Peyer's patch (tissue), 4 donors: ENCODE results near the gene CARF. TPM values are rescaled to one million over a fixed set of nuclear protein-coding genes. Genes with fewer than 3 reads are reported as not detected.
"Not testable (repeated sequence)": the region's sequence is repeated elsewhere in the genome, so short reads cannot be mapped to it uniquely, and the experiment has no call there.

Experiments used
- DNase-seq, 3 donors: peaks; one replicate each; pipeline ENCODE4 v3.0.0-alpha.2; 2017 to 2019
- H3K27ac ChIP-seq, 4 donors: fragments of 200-600 bp; sonication (generic); one replicate each; pipeline ENCODE4 v1.5.1; 2016 to 2019
- H3K27me3 ChIP-seq, 2 donors: fragments of 200-600 bp; sonication (generic); one replicate each; pipeline ENCODE4 v1.5.1; 2019
- H3K36me3 ChIP-seq, 3 donors: fragments of 200-600 bp; sonication (generic); one replicate each; pipeline ENCODE4 v1.5.1; 2016 to 2019
- H3K4me1 ChIP-seq, 4 donors: fragments of 200-600 bp; sonication (generic); one replicate each; pipeline ENCODE4 v1.5.1; 2016 to 2019
- H3K4me3 ChIP-seq, 4 donors: fragments of 200-600 bp; sonication (generic); 1 replicate in 3 of 4; 2 replicates in 1 of 4; pipeline ENCODE4 v1.5.1; 2016 to 2019; ENCODE audit warnings: mild to moderate bottlenecking in 1 of 4
- H3K9me3 ChIP-seq, 4 donors: fragments of 200-600 bp; sonication (generic); one replicate each; pipeline ENCODE4 v1.5.1; 2016 to 2019; ENCODE audit warnings: mild to moderate bottlenecking in 1 of 4
- POLR2A ChIP-seq, 2 donors: fragments of 450-650 bp; IDR thresholded peaks; one replicate each; pipeline ENCODE4 v1.5.1; 2017; ENCODE audit warnings: antibody characterized with exemption in 2 of 2, mild to moderate bottlenecking in 2 of 2, moderate library complexity in 2 of 2
- total RNA-seq, 4 donors: library from RNA; depleted of rRNA; stranded (reverse); fragments of >200 nt; gene quantifications; one replicate each; pipeline ENCODE4 v1.1.0, GENCODE V29; 2016
- TF ChIP-seq, protein P1 (sequence below), 6 experiments: fragments of 450-650 bp in 4 of 6; fragments of 200-600 bp in 2 of 6; sonication (generic) in 1 of 6; IDR thresholded peaks; one replicate each; pipeline ENCODE4 v1.5.1; 2017 to 2019; ENCODE audit warnings: antibody characterized with exemption in 6 of 6, mild to moderate bottlenecking in 3 of 6, moderate library complexity in 1 of 6

CARF gene
- total RNA-seq, 4 donors from 2014 or later, result 8.2 to 32.2 (median 13.2) TPM

DNA sequence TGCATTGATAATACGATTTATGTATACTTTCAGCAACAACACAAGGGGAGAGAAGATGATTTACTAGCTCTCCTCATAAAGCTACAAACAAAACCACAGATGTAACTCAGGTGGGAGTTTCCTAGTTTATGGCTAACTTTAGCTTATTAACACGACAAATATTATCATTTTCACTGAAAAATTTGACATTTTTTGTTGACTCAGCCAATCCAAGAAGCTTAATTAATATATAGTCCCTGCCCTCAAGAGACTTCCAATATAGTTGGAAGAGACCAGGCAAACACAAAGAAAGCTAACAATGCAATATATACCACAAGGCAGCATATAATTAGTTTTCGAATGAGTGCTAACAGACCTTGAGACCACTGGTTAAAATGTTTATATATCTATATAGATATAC, 1.4 kb upstream of the CARF start:
- no peaks in the 10 kb centered on the region for H3K27me3 ChIP-seq
- no peak for TF ChIP-seq POLR2A (IDR thresholded peaks at IDR 0.05)
- TF ChIP-seq, protein P1, sequence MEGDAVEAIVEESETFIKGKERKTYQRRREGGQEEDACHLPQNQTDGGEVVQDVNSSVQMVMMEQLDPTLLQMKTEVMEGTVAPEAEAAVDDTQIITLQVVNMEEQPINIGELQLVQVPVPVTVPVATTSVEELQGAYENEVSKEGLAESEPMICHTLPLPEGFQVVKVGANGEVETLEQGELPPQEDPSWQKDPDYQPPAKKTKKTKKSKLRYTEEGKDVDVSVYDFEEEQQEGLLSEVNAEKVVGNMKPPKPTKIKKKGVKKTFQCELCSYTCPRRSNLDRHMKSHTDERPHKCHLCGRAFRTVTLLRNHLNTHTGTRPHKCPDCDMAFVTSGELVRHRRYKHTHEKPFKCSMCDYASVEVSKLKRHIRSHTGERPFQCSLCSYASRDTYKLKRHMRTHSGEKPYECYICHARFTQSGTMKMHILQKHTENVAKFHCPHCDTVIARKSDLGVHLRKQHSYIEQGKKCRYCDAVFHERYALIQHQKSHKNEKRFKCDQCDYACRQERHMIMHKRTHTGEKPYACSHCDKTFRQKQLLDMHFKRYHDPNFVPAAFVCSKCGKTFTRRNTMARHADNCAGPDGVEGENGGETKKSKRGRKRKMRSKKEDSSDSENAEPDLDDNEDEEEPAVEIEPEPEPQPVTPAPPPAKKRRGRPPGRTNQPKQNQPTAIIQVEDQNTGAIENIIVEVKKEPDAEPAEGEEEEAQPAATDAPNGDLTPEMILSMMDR (IDR thresholded peaks at IDR 0.05), result no peak
- H3K4me3 ChIP-seq, result peak overlapping the region in 3 of 4 donors; percentile 69 to 83 (median 78)
- H3K36me3 ChIP-seq, result peaks cover 0 to 12% (median 0%) of the 10 kb centered on the region in 3 donors
- no peak overlapping the region for H3K27ac ChIP-seq
- H3K9me3 ChIP-seq, result no peaks in the 10 kb centered on the region
- no peak for DNase-seq
- peaks cover 0 to 13% (median 0%) of the 10 kb centered on the region in 4 donors for H3K4me1 ChIP-seq

DNA sequence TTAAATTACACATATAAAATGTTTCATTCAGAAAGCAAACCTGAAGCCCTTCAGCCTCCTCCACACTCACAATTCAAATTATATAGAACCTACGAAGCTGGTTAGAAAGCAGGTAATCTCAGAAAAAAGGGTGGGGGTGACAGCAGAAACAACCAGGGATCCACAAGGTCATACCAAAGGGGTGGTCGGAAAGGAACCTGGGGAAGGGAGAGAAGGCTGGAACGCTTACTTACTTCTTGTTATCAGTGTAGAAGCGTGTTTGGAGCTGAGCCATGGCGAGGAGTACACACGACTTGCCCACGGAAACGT, 918 bp upstream of the CARF start:
- Histone ChIP-seq H3K4me3 (peak overlapping the region; percentile 52 to 83 (median 74)), H3K27me3 (no peaks in the 10 kb centered on the region), H3K36me3 (peaks cover 0 to 8% (median 0%) of the 10 kb centered on the region in 3 donors), H3K9me3 (no peaks in the 10 kb centered on the region), H3K27ac (peak overlapping the region; percentile 66 to 88 (median 74)), H3K4me1 (peaks cover 0 to 13% (median 0%) of the 10 kb centered on the region in 4 donors)
- TF ChIP-seq, protein P1 (IDR thresholded peaks at IDR 0.05), result no peak
- no peak for TF ChIP-seq POLR2A (IDR thresholded peaks at IDR 0.05)
- DNase-seq, result no peak

DNA sequence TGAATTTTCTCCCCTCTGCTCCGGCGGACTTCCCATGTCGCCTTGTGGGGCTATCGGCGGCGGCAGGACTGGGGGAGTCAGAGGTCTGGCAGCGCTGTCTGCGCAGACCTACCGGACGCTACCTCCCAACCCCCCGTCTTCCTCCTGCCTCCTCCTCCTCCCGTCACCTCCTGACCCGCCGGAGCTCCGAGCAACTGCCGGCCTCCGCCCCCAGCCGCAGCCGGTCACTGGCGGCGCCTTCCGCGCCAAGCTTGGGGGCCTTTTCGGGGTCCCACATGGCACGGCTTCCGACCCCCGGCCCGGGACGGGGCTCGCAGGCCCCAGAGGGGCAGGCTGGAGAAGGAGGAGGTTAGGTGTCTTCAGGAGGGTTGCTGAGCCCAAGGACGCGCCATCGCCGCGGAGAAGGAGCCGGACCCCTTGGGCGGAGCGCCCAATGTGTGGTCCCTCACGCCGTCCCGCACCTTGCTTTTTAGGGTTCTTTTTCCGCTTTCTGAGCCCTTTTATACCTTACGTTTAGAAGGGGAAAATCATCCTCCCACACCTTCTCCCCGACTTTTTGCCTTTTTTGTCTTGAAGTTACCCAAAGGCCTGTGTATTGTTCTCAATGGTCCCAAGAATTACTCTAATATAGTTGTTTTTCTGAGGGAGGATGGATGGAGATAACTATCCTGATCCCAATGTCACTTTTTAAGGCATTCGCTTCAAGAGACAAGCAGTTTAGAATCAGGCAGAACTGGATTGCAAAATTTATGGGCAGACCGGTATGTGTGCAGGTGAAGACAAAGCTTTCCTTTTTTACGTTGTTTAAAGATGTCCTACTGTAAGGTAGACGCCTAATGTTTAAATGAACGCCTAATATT, 497 bp downstream of the CARF start:
- H3K27ac ChIP-seq, result peak overlapping the region; percentile 66 to 88 (median 74)
- H3K4me1 ChIP-seq, result peaks cover 0 to 13% (median 0%) of the 10 kb centered on the region in 4 donors
- not testable (repeated sequence) for H3K27me3 ChIP-seq, H3K9me3 ChIP-seq, H3K36me3 ChIP-seq, DNase-seq
- peak overlapping the region; percentile 52 to 83 (median 74) for H3K4me3 ChIP-seq

DNA sequence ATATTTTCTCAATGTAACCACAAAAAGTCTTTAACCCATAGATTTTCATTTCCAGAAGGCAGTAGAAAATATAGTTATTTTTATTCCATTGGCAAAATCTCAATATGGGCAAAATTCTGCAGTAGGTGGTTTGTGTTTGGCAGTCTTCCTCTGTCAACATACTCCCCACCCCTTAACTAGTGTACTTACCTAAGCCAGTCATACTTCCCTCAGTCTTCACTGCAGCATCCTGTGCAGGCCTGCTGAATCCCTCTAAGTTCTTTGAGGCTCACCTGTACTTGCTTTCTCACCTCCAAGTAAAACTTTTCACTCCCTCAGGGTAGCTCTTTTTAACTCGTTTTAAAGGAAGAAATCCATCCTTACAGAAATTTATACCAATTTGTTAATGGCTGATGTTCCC, 6.8 kb downstream of the CARF start:
- Histone ChIP-seq H3K4me3 (no peak overlapping the region), H3K9me3 (no peaks in the 10 kb centered on the region), H3K27ac (no peak overlapping the region), H3K27me3 (no peaks in the 10 kb centered on the region), H3K4me1 (no peaks in the 10 kb centered on the region), H3K36me3 (peaks cover 0 to 25% (median 0%) of the 10 kb centered on the region in 3 donors)
- no peak for TF ChIP-seq POLR2A (IDR thresholded peaks at IDR 0.05)
- TF ChIP-seq, protein P1 (IDR thresholded peaks at IDR 0.05), result no peak
- DNase-seq, result no peak

DNA sequence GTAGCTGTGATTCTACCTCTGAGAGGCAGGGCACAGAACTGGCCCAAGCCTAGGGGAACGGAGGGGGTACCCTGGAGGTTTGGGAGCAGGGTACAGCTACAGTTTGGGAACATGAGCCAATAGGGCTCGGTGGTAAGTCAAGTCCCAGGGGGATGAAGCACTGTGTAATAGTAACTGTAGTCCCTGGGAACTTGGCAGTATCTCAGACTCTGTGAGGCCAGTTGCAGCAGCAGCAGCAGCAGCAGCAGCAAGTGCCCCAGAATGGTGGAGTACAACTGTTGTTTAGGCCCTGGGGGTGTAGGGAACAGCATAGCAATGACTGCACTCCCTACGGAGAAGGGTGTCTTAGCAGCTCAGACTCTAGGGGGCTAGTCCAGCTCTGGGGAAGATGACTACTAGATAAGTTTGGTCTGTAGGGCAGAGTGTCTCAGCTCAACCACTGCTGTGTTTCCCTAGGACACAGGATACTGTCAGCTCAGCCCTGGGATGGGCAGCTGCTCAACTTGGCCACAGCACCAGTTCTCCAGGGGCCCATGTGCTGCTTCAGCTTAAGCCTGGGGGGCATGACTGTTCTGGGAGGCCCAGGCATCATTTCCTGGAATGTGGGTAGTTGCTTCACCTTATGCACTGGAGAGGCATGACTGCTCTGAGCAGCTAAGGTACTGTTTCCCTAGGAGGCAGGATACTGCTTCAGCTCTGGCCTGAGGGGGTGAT, 20.5 kb downstream of the CARF start:
- no peaks in the 10 kb centered on the region for H3K4me1 ChIP-seq
- H3K4me3 ChIP-seq, result no peak overlapping the region
- H3K9me3 ChIP-seq, result no peaks in the 10 kb centered on the region
- no peak overlapping the region for H3K27ac ChIP-seq
- no peaks in the 10 kb centered on the region for H3K27me3 ChIP-seq
- no peak for DNase-seq
- TF ChIP-seq, protein P1 (IDR thresholded peaks at IDR 0.05), result no peak
- no peak for TF ChIP-seq POLR2A (IDR thresholded peaks at IDR 0.05)
- peaks cover 0 to 8% (median 0%) of the 10 kb centered on the region in 3 donors for H3K36me3 ChIP-seq

DNA sequence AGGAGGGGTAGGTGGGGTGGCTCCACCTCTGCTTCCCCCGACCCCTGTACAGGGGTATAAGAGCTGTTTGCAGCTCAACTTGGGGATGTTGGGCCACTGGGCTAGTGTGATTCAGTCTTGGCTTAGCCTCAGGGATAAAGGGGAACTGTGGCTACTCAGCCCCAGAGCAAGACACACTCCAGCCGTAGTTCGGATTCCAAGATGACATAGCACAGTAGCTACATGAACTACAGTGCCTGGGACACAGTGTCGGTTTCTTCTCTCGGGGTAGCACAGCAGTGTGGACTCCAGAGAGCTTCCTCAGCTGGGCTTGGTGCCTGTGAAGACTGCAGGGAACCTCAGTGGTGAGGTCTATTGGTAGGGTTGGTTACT, 21.1 kb downstream of the CARF start:
- Histone ChIP-seq H3K27me3 (no peaks in the 10 kb centered on the region), H3K4me3 (no peak overlapping the region), H3K9me3 (no peaks in the 10 kb centered on the region), H3K27ac (no peak overlapping the region), H3K36me3 (peaks cover 0 to 4% (median 0%) of the 10 kb centered on the region in 3 donors), H3K4me1 (no peaks in the 10 kb centered on the region)
- TF ChIP-seq, protein P1 (IDR thresholded peaks at IDR 0.05), result no peak
- no peak for TF ChIP-seq POLR2A (IDR thresholded peaks at IDR 0.05)
- DNase-seq, result no peak
